GM20431 (cell line): Measurements from ENCODE around the gene ZNF160.
"Not testable (repeated sequence)": the region's sequence is repeated elsewhere in the genome, so short reads cannot be mapped to it uniquely, and the experiment has no call there.

Experiments used
- in situ Hi-C: fragments of 300-500 bp; cut with MseI, MboI; formaldehyde crosslinking; loops from one replicate; pipeline ENCODE4 v1.15.0; 2020; ENCODE audit warnings: low sequenced_read_pairs; ENCODE audit not compliant: unreplicated experiment

The ZNF160 gene

DNA sequence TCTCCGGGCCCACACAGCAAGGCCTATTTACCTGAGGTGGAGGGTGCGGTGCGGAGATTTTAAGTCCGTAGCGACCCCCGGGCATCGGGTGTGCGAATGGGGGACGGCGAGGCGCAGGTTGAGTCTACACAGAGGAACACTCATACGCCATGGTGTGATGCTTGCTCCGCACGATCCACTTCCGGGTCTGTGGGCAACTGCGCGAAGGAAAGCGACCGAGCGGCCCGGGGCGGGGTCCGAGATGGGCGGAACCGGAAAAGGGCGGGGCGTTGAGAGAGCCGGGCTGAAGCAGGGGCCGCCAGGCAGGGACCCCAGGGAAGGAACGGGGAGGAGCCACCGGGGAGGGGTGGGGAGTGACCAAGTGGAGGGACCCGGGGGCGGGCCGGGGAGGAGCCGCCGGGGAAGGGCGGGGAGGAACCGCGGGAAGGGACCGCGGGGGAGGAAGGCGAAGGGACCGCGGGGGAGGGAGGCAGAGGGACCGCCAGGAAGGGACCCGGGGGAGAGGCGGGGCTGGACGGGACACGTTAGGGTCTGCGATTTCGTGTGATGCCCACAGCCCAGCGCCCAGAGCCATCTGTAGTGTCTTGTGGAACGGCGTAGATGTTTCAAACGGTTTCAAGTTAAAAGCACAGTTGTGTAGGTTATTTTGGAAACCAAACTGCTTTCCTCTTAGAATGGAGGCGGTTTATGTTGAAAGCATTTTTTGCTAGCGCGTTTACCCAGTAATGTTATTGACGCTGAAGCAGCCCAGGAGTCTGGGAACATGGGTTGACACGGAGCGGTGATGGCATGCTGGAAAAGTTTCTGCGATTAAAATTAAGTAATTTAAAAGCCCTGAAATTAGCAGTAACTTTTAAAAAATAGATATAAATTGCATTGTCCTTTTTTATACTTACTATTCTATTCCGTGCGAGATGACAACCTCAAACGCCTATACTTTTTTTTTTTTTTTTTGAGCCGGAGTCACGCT, at the start of gene ZNF160:
TSS of gene ZNF160 (minus strand) at position 189 of the 970 bp plus-strand sequence. CDS start 17,146 bp downstream, outside the sequence.
- in situ Hi-C loops: no loop called here

DNA sequence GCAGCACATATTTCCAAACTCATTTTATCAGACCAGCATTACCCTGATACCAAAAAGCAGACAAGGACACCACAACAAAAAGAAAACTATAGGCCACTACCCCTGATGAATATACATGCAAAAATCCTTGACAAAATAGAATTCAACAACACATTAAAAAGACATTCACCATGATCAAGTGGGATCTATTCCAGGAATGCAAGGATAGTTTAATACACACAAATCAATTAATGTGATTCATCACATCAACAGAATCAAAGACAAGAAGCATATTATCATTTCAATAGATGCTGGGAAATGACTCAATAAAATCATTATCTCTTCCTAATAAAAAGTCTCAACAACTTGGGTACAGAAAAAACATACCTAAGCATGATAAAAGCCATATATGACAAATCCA, 44.4 kb upstream of the ZNF160 start:
- in situ Hi-C loops: no loop called here

GRCh38 chr19:53140351-53140750, 37.1 kb upstream of the ZNF160 start:
- in situ Hi-C loops: no loop called here

DNA sequence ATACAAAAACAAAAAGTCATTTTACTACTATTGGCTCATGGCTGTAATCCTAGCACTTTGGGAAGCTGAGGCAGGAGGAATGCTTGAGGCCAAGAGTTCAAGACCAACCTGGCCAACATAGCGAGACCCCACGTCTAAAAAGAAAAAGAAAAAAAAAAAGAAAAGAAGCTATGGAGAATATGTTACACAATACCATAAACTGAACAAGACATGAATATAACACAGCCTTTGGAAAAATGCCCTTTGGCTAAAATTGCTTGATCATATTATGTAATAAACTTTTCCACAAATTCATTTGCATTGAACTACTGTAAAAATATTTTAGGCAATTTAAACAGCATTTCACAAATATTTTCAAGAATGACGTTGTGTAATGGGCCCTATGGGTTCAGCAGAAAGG, 33.2 kb upstream of the ZNF160 start:
- in situ Hi-C loops: no loop called here

GRCh38 chr19:53132141-53132991, 29.1 kb upstream of the ZNF160 start, which contains the start of gene ZNF415:
Gene ZNF415 (minus strand): TSS chr19:53132910. CDS start chr19:53122676, 10,234 bp downstream.
- in situ Hi-C loops: no loop called here

- in situ Hi-C loops: no loop called here
Measured at GRCh38 chr19:53131727-53132126, 28.5 kb upstream of the ZNF160 start.

- in situ Hi-C loops: no loop called here
Measured at GRCh38 chr19:53131085-53131590, 27.9 kb upstream of the ZNF160 start.

DNA sequence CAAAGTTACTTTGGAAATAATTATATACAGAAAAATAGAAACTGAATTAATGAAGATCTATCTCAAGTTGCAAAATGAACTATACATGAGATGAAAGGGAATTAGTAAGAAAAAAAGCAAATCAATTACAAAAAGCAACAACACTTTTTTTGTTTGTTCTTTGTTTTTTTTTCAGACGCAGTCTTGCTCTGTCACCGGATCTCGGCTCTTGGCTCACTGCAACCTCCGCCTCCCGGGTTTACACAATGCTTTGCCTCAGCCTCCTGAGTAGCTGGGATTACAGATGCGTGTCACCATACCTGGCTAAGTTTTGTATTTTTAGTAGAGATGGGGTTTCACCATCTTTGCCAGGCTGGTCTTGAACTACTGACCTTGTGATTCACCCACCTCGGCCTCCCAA, 27.3 kb upstream of the ZNF160 start:
- in situ Hi-C loops: no loop called here

DNA sequence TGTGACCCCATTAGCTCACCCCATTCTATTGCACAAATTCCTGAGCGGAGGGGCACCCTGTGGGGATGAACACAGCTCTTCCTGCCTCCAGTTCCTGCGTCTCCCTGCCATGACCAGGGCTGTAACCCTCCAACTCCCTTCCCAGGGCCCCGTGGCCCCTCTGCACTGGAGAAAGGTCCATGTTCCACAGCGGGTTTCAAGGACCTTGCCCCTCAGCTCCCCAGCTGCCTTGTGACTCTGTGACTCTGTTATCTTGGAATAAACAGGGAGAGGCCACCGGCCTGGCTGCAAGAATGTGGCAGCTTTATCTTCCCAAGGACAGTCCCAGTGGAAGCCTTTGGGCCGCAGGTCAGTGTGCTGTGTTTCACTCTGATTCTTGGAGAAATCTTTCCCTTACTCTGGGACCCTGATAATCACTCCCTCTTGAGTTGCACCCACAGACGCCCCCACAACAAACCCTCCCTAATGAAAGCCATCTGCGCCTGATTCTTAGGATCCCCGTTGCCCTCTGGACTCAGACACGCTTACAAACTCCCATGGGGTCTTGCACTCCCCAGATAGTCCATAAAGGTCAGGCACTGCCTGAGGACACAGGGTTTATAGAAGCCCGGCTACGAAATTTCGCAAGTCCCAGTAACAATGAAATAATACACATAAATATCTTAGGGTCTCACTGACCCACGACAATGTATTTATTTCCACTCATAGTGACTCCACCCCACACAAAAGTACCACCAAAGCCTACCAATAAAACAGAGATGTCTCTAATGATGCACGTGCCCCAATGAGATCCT, 23.7 kb upstream of the ZNF160 start:
- in situ Hi-C loops: not testable (repeated sequence)

DNA sequence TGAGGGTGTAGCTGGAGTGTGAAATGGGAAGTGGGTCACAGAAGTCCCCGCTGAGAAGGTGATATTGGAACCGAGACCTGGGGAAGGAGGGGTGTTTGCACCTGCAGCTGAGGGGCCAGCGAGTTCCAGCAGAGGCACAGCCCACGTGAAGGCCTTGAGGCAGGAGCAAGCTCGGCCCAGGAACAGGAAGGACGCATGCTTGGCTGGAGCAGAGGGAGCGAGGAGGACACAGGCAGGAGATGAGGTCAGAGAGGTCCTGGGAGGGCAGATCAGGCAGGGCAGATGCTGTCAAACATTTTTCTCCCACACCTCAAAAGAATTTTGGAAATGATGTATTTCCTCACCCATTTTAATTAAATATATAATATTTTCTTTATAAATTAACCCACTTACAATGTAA, 20.2 kb upstream of the ZNF160 start:
- in situ Hi-C loops: no loop called here

- in situ Hi-C loops: no loop called here
Measured at GRCh38 chr19:53112286-53112685, 9.1 kb upstream of the ZNF160 start.

DNA sequence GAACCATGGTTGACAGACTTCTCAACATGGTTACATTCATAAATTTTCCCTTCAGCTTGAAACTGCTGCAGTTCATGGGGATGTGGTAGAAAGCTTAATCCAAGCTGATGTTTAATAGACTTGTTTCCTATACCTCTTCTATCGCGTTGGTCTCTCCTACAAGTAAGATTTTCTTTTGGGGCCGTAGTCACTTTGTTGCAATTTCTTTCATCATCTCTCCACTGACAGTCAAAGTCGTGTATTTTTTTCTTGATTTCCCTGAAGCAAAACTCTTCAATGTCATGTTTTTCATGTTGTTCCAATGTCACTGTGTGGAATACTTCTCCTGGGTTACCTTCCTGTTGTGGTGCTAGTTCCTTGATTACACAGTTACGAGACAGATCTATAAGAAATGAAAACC, 6.3 kb upstream of the ZNF160 start:
- in situ Hi-C loops: no loop called here

DNA sequence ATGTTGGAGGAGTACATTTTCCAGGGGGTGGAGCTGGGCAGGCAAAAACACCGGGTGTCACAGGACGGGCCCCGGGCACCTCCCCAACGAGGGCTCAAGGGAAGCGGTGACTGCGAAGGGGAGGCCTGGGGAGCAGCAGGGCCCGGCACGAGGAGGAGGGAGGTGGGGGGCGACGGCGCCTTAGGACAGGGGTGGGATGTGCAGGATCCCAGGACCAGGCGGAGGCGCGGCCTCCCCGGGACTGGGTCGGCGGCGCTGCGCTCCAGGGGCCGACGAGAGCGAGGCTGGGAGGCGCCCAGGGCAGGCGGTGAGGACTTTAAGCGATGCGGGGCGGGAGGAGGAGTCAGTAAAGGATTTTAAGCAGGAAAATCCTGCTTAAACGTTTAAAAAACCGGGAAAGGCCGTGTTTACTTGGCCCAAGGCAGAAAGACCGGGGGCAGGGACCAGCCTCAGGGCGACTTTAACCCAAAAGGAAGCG, 427 bp downstream of the ZNF160 start:
- in situ Hi-C loops: no loop called here

- in situ Hi-C loops: no loop called here
Measured at GRCh38 chr19:53102206-53102755, 941 bp downstream of the ZNF160 start.

DNA sequence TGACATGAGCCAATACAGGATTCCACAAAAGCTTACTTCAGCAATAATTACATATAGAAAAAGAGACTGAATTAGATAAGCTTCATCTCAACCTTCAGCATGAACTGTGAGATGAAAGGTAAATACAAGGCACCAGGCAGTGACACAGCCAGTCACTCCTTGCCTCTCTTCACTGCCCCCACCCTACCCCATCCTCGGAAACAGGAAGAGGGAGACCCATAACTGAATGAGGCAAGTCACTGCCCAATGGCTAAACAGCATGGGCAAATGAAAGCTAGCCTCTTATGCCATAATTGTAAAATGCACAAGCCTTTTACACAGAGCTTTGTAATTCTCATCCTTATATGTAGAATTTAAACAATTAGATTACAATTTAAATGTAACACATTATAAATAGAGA, 1.7 kb downstream of the ZNF160 start:
- in situ Hi-C loops: no loop called here

- in situ Hi-C loops: not testable (repeated sequence)
Measured at GRCh38 chr19:53098570-53098969, 4.7 kb downstream of the ZNF160 start.

- in situ Hi-C loops: not testable (repeated sequence)
Measured at GRCh38 chr19:53096982-53097690, 6.1 kb downstream of the ZNF160 start.

- in situ Hi-C loops: not testable (repeated sequence)
Measured at GRCh38 chr19:53096579-53096978, 6.6 kb downstream of the ZNF160 start.
